Measurements from ENCODE around the gene EGFLAM. TPM values are rescaled to one million over a fixed set of nuclear protein-coding genes. Genes with fewer than 3 reads are reported as not detected.

Gene EGFLAM
- total RNA-seq, 2 donors from 2014 or later = not detected

DNA sequence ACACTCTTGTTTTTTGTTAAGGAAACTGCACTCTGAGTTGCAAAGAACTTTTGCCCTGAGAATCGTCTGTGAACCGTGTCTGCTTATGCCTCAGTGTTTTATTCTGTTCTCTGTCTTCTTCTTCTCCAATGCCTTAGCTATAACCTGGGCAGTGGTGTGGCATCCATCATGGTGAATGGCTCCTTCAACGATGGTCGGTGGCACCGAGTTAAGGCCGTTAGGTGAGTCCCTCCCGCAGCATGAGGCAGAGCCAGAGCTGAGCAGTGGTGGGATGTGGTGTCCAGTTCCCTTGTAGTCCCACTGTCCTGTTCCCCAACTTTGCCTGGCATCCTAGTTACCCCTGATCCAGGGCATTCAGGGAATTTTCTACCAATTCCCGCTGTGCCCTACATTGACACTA is 199.8 kb downstream of the EGFLAM start:
- H3K27ac Mint-ChIP-seq = no peak overlapping the region
- no peaks in the 10 kb centered on the region for H3K9me3 Mint-ChIP-seq
- DNase-seq (ENCODE audit: low spot score in 2 of 2) (no peak), ATAC-seq (no peak)
- H3K36me3 Mint-ChIP-seq = no peaks in the 10 kb centered on the region

DNA sequence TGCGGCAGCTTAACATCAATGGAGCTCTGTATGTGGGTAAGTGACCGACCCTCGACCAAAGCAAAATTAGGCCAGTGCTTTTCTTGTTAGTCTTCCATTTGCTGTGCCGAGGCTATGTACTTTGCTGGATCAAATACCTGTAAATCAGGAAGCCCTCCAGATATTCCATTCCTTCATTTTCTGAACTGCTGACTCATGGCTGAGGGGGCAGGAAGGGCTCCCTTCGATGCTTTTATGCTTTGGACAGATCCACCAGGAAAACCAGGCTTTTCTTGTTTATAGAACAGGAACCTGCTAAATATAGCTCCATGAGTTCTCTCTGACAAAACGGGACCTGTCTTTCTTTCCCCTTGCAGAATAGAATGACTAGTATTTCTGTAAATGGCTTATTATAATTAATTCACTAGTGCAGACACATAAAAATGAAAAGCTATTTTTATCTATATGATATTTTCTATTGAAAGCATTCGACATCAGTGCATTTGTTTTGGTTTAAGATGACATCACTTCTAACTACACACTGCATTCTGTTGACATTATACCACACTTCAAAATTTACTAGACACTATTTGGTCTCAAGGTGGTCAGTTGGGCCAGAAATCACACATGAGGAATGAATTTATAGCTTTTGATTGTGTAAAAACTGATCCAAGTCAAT is 204.7 kb downstream of the EGFLAM start:
- no peaks in the 10 kb centered on the region for H3K9me3 Mint-ChIP-seq
- no peak overlapping the region for H3K27ac Mint-ChIP-seq
- H3K36me3 Mint-ChIP-seq = no peaks in the 10 kb centered on the region
- ATAC-seq = no peak
- DNase-seq (ENCODE audit: low spot score in 2 of 2) = no peak

DNA sequence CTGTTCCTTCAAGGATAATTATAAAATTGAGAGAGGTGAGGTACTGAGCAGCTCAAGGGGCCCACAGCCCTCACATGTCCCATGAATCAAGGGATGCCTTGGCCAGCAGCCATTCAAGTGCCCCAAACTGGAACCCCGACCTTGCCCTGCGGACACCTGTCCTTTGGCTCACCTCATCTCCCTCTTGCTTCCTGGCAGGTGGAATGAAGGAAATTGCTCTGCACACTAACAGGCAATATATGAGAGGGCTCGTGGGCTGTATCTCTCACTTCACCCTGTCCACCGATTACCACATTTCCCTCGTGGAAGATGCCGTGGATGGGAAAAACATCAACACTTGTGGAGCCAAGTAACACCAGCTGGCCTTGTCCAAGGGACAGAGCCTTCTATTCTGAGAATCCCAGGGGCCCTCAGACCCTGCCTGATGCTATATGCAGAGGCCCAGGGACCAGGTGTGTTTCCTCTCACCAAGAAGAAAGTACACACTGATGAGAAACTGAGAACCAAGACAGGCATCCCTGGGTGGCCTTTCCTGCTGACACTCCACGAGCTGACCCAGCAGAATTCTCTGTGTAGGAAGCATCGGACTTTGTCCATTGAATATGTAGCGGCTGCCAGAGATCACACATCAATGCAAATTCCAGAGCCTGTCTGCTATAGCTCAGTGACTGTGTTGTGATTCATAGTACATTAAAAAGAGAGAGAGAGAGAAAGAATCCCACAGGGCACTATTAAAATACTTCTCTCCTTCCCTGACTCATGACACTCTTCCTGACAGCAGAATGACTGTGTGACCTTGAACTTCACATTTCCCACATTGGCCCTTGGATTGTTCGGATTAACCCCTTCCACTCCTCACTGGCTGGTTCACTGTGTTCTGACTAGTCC is 205.5 kb downstream of the EGFLAM start:
- no peak for ATAC-seq
- no peaks in the 10 kb centered on the region for H3K36me3 Mint-ChIP-seq

DNA sequence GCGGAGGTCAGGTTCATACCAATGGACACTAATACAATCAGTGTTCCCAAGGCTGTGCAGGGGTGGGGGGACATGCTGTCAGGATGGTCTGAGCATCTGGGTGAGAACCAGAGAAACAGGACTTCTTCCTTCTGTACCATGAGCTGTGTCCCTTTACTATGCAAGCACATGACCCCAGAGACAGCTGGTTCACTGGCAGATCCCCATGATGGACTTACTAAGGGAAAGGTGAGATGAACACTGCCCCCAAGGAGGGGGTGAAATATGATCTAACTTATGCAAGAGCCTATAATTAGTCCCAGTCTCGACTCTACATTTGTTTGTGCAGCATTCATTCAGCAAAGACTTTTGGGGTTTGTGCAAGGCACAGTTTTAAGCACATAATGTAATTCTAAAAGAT is 206.7 kb downstream of the EGFLAM start:
- no peak for ATAC-seq
- H3K36me3 Mint-ChIP-seq = no peaks in the 10 kb centered on the region
- H3K9me3 Mint-ChIP-seq = no peaks in the 10 kb centered on the region
- no peak for DNase-seq (ENCODE audit: low spot score in 2 of 2)
- H3K27ac Mint-ChIP-seq = no peak overlapping the region

More for the DNA sequence above, 205.5 kb downstream of the EGFLAM start:
- no peaks in the 10 kb centered on the region for H3K9me3 Mint-ChIP-seq
- no peak overlapping the region for H3K27ac Mint-ChIP-seq
- DNase-seq (ENCODE audit: low spot score in 2 of 2) = no peak

DNA sequence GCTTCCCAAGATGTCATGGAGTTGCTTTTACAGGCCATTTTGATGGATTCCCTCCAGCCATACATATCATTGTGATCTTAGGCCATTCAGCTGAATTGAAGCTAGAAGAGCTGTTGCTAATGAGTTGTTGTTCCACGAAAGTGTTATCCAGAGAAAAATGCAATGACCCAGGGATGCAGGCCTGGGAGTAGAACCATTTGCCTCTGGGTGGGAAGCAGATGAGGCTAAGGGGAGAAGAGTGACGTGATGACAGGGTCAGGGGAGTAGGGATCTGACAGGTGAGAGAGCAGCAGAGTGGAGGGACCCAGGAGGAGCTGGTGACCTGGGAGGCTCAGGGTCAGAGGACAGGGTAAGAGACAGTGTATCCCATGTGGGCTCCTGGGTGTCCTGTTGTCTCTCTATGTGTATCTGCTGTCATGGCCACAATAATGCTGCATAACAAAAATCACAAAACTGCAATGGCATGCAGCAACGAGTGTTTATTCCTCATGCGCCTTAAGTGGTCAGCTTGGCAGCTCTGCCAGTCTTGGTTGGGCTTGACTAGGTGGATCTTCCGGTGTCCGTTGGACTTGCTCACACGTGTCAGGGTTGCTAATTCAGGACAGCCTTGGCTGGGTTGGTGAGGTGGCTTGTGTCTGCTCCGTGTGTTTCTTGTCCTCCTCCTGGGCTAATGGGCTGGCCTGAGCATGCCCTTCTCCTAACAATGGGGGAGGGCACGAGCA is 207.5 kb downstream of the EGFLAM start:
- Mint-ChIP-seq H3K27ac (no peak overlapping the region), H3K9me3 (no peaks in the 10 kb centered on the region), H3K36me3 (no peaks in the 10 kb centered on the region)
- DNase-seq (ENCODE audit: low spot score in 2 of 2) (no peak), ATAC-seq (no peak)

DNA sequence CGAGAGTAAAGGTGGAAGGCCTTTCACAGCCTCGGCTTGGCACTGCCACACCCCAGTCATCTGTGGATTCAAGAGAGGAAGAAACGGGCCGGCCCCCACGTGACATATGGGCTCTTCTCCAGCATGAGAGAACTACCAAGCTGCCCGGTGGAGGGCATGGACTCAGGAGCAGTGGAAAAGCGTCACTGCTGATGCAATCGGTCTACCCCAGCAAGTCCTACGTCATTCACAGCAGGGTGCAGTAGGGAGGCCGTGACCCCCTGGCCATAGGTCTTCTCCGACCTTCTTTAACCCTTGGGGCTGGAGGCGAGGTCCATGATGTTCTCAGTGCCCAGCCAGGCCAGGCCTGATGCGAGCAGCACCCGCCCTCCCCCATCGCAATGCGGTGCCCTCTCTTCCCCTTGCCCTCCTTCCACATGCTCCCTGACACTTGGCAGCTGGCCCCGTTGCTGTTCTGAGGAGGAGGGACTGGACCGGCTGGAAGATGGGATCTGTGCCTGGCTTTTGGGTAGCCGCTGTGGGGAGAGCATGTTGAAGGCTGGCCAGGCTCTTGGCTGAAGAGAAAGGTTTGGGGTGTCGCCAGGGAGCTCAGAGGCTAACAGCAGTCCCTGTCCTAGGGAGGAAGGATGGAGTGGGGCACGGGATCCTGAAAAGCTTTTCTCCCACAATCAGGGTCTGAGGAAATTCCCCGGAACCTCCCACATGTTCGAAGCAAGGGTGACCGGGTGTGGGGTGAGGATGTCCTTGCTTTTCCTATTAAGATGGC is 208.2 kb downstream of the EGFLAM start:
- no peak overlapping the region for H3K27ac Mint-ChIP-seq
- no peak for ATAC-seq
- no peak for DNase-seq (ENCODE audit: low spot score in 2 of 2)
- no peaks in the 10 kb centered on the region for H3K9me3 Mint-ChIP-seq
- H3K36me3 Mint-ChIP-seq = no peaks in the 10 kb centered on the region

DNA sequence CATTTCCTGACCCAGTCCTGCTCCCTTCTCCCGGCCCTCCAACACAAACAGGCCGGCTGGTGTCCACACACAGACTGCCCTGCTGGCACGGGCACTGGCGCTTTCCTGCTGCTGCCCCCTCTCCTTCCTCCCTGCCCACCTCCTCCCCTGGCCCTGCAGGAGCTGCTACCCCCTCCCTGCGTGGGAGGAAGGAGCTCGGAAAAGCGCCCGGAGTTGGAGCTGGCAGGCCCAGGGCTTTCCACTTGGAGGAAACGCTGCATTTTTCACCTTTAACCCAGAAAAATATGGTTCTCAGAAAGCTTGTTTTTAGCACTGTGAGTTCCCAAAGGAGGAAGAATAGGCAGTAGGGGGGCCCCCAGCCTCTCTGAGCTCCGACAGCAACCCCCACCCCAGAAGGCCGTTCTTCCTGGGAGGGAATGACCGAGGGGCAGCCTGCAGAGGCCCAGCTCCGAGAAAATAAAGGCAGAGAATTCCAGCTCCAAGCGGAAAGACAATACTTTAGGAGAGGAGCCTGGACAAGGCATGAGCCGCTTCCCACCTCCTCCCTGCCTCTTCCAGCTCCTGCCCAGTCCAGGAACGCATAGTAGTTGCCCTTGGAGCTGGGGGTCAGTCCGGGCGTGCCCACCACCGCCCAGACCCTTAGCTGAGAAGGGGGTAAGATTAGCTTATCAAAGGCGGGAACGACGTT is 209.1 kb downstream of the EGFLAM start:
- H3K27ac Mint-ChIP-seq = no peak overlapping the region
- H3K9me3 Mint-ChIP-seq = no peaks in the 10 kb centered on the region
- ATAC-seq = no peak
- no peak for DNase-seq (ENCODE audit: low spot score in 2 of 2)
- H3K36me3 Mint-ChIP-seq = no peaks in the 10 kb centered on the region

DNA sequence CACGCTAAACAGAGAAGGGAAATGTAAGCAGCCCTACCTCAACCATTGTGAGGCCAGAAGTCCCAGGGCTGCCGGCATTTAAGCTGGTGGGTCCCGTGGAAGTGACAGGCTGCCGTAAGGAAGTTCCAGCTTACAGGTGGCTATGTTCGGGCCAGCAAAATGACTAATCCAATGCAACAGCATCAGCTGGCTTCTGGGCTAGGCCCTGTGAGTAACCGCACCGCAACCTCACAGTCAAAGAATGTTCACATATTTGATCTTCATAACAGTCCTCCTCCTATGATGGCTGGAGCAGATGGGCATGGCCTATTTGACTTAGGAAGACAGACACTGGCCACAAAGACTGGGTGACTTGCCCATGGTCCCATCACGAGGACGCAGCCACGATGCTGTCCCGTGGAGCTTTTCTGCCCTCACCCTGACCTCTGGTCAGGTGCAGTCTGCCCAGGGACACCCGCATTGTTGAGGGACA is 209.9 kb downstream of the EGFLAM start:
- Mint-ChIP-seq H3K36me3 (no peaks in the 10 kb centered on the region), H3K9me3 (no peaks in the 10 kb centered on the region), H3K27ac (no peak overlapping the region)
- ATAC-seq (no peak), DNase-seq (ENCODE audit: low spot score in 2 of 2) (no peak)

DNA sequence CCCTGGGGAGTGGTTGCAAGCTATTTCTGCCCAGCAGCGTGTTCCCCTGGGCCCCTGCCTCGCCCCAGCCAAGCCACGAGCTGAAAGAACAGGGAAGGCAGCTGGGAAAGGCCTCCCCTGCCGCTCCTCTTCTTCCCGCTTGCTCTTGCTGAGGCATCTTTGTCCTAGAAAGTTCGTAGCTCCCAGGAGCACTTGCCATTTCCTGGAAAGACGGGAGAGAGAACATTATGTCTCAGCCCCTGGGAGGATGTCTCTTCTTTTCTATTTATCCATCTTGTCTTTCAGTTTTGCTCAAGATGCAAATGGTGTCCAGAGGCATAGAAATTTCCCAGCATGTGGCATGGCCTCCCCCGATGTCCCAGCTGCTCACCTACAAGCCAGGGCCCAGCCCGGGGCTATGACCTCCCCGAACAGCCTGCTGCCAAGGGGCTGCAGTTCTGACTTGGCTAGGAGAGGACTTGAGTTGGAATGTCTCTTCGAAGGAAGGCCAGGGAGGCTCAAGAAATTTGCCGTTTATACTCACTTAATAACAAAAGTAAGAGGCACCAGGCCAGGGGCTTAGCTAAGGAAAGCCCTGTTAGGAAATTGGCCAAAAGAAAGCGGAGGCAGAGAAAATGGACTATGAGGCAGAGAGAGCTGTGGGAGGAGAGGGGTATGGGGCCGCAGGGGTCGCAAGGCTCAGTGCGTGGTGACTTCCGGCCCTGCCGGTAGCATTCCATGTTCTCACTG is 210.8 kb downstream of the EGFLAM start:
- H3K9me3 Mint-ChIP-seq = no peaks in the 10 kb centered on the region
- no peak for ATAC-seq
- no peak overlapping the region for H3K27ac Mint-ChIP-seq

DNA sequence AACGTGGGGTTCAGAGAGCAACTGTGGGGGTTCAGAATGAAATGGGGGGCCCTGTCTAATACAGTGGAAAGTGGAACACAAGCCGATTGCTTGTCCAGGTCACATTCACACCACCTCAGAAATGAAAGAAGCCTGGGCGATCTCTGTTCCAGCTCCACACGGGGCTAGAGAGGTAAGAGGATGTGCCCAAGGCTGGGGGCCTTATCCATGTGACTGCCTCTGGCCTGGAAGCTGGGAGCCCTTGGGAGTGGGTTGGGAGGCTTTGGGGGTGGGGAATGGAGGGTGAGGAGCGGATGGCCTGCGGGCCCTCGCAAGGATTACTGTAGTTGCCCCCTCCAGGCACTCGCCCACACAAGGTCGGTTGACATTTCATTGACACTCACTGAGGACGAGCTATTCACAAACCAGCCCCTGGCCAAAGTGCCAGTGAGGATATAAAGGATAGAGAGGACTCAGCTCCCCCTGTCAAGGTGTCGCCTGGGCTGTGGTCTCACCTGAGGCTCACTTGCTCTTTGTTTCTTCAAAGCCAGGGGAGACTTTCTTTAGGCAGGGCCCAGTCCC is 211.4 kb downstream of the EGFLAM start:
- H3K9me3 Mint-ChIP-seq = no peaks in the 10 kb centered on the region
- H3K27ac Mint-ChIP-seq = no peak overlapping the region
- DNase-seq (ENCODE audit: low spot score in 2 of 2) (no peak), ATAC-seq (no peak)
- no peaks in the 10 kb centered on the region for H3K36me3 Mint-ChIP-seq

More for the DNA sequence above, 210.8 kb downstream of the EGFLAM start:
- no peak for DNase-seq (ENCODE audit: low spot score in 2 of 2)
- no peaks in the 10 kb centered on the region for H3K36me3 Mint-ChIP-seq

DNA sequence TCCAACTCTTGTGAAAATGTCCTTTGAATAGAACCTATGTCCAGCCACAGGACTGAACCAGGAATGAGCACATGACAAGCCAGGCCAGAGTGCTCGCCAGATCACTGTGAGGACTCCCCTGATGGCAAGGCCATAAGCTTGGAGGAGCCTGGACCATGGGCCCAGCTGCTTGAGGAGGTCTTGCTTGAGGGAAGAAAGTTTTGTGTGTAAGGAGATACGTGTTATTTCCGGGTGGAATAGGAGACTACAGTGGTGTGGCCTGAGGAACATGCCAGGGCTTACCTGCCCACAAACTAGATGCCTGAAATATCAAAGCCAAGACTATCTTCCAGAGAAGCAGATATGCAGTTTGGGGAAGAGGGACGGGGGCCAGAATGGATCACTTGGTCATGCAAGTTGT is 213.3 kb downstream of the EGFLAM start:
- DNase-seq (ENCODE audit: low spot score in 2 of 2) = no peak
- Mint-ChIP-seq H3K27ac (no peak overlapping the region), H3K36me3 (no peaks in the 10 kb centered on the region), H3K9me3 (no peaks in the 10 kb centered on the region)
- ATAC-seq = no peak

DNA sequence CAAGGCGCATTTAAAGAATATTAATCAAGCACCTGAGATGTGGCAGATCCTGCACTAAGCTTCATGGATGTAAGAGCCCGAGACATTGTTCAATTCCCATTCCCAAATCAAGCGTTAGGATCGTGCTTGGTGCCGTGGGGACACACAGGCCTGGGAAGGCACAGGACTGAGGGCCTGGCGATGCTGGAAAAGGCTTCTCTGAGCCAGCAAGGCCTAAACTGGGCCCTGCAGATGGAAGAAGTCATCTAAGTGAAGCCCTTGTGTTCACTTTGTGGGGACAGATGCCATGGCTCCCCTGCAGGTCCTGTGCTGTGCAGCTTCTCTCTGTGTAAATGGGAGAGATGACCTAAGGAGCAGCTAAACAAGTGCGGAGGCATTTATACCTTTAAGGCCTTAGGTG is 214.2 kb downstream of the EGFLAM start:
- H3K27ac Mint-ChIP-seq = no peak overlapping the region
- DNase-seq (ENCODE audit: low spot score in 2 of 2) (no peak), ATAC-seq (no peak)
- H3K9me3 Mint-ChIP-seq = no peaks in the 10 kb centered on the region
- H3K36me3 Mint-ChIP-seq = no peaks in the 10 kb centered on the region

DNA sequence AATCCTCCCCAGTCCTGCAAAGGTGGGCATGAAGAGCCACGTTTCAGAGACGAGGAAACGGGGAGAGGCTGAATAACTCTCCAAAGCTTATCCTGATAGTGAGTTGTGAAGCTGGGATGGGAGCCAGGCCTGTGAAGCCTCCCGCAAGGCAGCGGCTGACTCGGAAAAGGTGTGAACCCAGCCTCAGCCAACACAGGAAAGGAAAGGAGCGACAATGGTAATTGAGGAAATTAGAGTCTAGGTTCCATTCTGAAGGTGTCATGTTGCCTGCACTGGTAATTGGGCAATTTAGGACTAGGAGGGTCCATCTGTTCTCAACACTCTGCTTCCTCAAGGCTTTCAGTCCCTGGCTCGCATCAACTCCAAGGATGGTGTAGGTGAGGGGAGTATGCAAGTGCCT is 214.6 kb downstream of the EGFLAM start:
- no peaks in the 10 kb centered on the region for H3K36me3 Mint-ChIP-seq
- H3K9me3 Mint-ChIP-seq = no peaks in the 10 kb centered on the region
- H3K27ac Mint-ChIP-seq = no peak overlapping the region
- DNase-seq (ENCODE audit: low spot score in 2 of 2) = no peak
- ATAC-seq = no peak

DNA sequence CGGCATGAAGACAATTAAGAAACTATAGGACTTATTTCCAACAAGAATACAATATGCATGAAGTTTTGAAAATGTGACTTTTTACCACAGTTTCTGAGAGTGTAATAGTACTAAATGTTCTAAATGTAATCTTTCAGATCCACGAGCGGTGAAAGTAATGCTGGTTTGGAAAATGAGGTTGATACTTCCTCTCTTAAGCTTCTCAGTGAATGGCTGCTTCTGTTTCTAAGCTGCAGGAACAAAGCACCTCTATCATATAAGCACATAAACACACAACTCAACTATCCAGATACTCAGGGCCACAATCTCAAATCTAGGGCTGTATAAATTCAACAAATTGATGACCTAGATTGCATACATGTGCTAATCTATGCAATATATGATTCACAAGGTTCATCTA is 219.8 kb downstream of the EGFLAM start:
- Mint-ChIP-seq H3K36me3 (no peaks in the 10 kb centered on the region), H3K27ac (no peak overlapping the region), H3K9me3 (no peaks in the 10 kb centered on the region)
- no peak for ATAC-seq
- no peak for DNase-seq (ENCODE audit: low spot score in 2 of 2)

DNA sequence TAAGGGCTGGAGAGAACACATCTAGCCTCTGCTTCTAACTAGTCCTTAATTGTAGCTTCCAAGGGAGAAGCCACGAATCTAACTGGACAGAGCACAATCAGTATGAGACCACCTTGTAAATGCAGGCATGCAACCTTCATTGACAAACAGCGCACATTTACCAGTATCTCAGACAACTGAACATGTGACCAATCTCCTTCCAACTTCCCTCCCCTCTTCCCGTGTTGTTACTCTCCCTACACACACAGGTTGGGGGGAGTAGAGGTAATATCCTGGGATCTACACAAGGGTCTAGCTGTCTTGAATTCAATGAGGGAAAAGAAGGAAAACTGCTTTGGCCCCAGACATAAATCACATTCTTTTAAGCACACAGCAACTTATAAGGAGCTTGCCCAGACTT is 220.5 kb downstream of the EGFLAM start:
- Mint-ChIP-seq H3K36me3 (no peaks in the 10 kb centered on the region), H3K27ac (no peak overlapping the region), H3K9me3 (no peaks in the 10 kb centered on the region)
- ATAC-seq (no peak), DNase-seq (ENCODE audit: low spot score in 2 of 2) (no peak)
